SK-N-SH treated with all-trans-retinoic acid at 6 μM for 48 hours (cell line): Measurements from ENCODE around the gene PRR5.
"Not testable (repeated sequence)": the region's sequence is repeated elsewhere in the genome, so short reads cannot be mapped to it uniquely, and the experiment has no call there.

ENCODE experiments used
- CREB5 ChIP-seq: fragments of 250-450 bp; sonication (Bioruptor Pico); IDR thresholded peaks from 2 replicates; pipeline ENCODE4 v1.5.1; 2020; ENCODE audit warnings: low read depth, mild to moderate bottlenecking, moderate library complexity
- CSRNP3 ChIP-seq: fragments of 250-450 bp; sonication (Bioruptor Pico); IDR thresholded peaks from 2 replicates; pipeline ENCODE4 v1.5.1; 2021; ENCODE audit warnings: mild to moderate bottlenecking, moderate library complexity
- PATZ1 ChIP-seq: fragments of 250-450 bp; sonication (Bioruptor Pico); IDR thresholded peaks from 2 replicates; pipeline ENCODE4 v1.8.0; 2020; ENCODE audit warnings: mild to moderate bottlenecking, moderate library complexity, borderline replicate concordance
- TSHZ2 ChIP-seq: fragments of 250-450 bp; sonication (Bioruptor Pico); IDR thresholded peaks from 2 replicates; pipeline ENCODE4 v1.5.0; 2020; ENCODE audit warnings: mild to moderate bottlenecking, moderate library complexity
- ZFP3 ChIP-seq: fragments of 250-450 bp; sonication (Bioruptor Pico); IDR thresholded peaks from 2 replicates; pipeline ENCODE4 v1.5.0; 2020; ENCODE audit warnings: mild to moderate bottlenecking, moderate library complexity
- ZFP30 ChIP-seq: fragments of 450-650 bp; formaldehyde crosslinking; IDR thresholded peaks from 2 replicates; pipeline ENCODE4 v1.5.0; 2022; ENCODE audit warnings: mild to moderate bottlenecking, moderate library complexity
- ZNF565 ChIP-seq: fragments of 450-650 bp; formaldehyde crosslinking; conservative IDR thresholded peaks from 2 replicates; pipeline ENCODE4 v1.5.0; 2020; ENCODE audit warnings: low read depth, mild to moderate bottlenecking, moderate library complexity
- ZNF70 ChIP-seq: fragments of 450-650 bp; formaldehyde crosslinking; IDR thresholded peaks from 2 replicates; pipeline ENCODE4 v1.5.0; 2020; ENCODE audit warnings: mild to moderate bottlenecking, moderate library complexity

GRCh38 chr22:44652866-44653265 is 49.1 kb upstream of the PRR5 start:
- TF ChIP-seq PATZ1 (CRISPR knock-in tag); ZNF565 (CRISPR knock-in tag); TSHZ2 (CRISPR knock-in tag); CSRNP3; ZFP3 (CRISPR knock-in tag); ZNF70 (CRISPR knock-in tag); ZFP30; CREB5 (CRISPR knock-in tag): not testable (repeated sequence)
